ENCODE results near the gene BMI1. TPM values are rescaled to one million over a fixed set of nuclear protein-coding genes. Genes with fewer than 3 reads are reported as not detected.

BMI1 gene
- total RNA-seq, 4 donors from 2014 or later: 24.4 to 55.3 (median 38.5) TPM

DNA sequence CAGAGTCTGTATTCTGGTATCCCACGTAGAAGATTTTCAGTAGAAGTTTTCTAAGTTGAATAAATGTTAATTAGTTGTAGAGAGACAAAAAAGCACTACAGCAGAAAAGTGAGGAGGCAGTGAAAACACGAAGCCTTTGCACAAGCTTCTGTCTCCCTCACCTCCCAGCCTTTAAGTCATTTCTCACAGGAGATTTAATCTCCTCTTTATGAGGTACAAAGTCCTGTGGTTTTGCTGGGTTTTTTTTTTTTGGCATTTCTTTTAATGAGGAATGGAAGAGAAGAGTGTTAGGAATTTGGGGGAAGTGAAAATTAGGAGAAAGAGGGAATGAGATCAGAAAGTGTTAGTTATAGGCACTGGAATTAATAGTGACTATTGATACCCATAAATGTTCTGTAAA is 45.9 kb downstream of the BMI1 start:
- H3K27ac ChIP-seq: no peak overlapping the region
- no peak for DNase-seq (ENCODE audit: low spot score in 2 of 2)
- H3K4me3 ChIP-seq: no peak overlapping the region
- H3K9me3 ChIP-seq: no peaks in the 10 kb centered on the region
- H3K27me3 ChIP-seq: peaks cover 10% of the 10 kb centered on the region
- H3K36me3 ChIP-seq: no peaks in the 10 kb centered on the region
- WGBS: 73% methylated on average over 2 of the region's 2 CpGs
- TF ChIP-seq POLR2A (IDR thresholded peaks at IDR 0.05) (no peak), POLR2AphosphoS5 (IDR thresholded peaks at IDR 0.05) (no peak), EP300 (IDR thresholded peaks at IDR 0.05) (no peak)
- TF ChIP-seq, protein P1, sequence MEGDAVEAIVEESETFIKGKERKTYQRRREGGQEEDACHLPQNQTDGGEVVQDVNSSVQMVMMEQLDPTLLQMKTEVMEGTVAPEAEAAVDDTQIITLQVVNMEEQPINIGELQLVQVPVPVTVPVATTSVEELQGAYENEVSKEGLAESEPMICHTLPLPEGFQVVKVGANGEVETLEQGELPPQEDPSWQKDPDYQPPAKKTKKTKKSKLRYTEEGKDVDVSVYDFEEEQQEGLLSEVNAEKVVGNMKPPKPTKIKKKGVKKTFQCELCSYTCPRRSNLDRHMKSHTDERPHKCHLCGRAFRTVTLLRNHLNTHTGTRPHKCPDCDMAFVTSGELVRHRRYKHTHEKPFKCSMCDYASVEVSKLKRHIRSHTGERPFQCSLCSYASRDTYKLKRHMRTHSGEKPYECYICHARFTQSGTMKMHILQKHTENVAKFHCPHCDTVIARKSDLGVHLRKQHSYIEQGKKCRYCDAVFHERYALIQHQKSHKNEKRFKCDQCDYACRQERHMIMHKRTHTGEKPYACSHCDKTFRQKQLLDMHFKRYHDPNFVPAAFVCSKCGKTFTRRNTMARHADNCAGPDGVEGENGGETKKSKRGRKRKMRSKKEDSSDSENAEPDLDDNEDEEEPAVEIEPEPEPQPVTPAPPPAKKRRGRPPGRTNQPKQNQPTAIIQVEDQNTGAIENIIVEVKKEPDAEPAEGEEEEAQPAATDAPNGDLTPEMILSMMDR (IDR thresholded peaks at IDR 0.05): no peak
- H3K4me1 ChIP-seq: no peaks in the 10 kb centered on the region

DNA sequence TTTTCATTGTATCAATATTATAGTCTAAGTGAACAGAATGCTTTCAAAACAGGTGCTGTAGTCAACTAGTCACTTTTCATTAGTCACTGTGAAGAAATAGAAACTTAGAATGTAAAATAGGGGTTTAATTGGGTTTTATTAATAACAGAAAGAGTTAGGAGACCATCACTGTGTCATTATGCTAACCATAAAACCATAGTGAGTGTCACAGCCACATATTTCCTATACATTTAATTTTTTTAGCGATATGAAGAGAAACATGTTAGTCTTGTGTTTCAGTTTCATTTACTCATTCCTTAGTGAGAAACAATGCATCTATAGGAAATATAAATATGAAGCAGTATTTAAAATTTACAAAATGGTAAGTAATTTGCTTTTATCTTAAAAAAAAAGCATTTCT is 46.6 kb downstream of the BMI1 start:
- Histone ChIP-seq H3K4me3 (no peak overlapping the region), H3K9me3 (no peaks in the 10 kb centered on the region), H3K27me3 (peaks cover 10% of the 10 kb centered on the region), H3K27ac (no peak overlapping the region), H3K36me3 (no peaks in the 10 kb centered on the region), H3K4me1 (no peaks in the 10 kb centered on the region)
- TF ChIP-seq EP300 (IDR thresholded peaks at IDR 0.05) (no peak), POLR2A (IDR thresholded peaks at IDR 0.05) (no peak), POLR2AphosphoS5 (IDR thresholded peaks at IDR 0.05) (no peak)
- TF ChIP-seq, protein P1 (IDR thresholded peaks at IDR 0.05): no peak
- WGBS: 96% methylated on average over 1 of the region's 1 CpG
- DNase-seq (ENCODE audit: low spot score in 2 of 2): no peak

DNA sequence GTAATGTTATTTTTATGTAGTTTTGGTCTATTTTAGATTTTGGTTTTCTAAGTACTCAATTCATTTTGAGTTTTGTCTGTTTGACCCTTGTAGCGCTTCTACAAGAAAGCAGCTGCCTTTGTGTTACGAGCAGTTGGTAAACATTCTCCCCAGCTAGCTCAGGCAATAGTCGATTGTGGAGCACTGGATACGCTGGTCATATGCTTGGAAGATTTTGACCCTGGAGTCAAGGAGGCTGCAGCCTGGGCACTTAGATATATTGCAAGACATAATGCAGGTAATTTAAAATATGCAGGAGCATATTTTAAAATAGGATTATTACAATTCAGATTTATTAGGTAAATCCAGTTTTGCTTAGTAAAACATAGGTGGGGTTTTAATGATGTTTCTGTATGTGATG is 47.5 kb downstream of the BMI1 start:
- H3K4me1 ChIP-seq: no peaks in the 10 kb centered on the region
- H3K9me3 ChIP-seq: no peaks in the 10 kb centered on the region
- no peak for DNase-seq (ENCODE audit: low spot score in 2 of 2)
- whole genome bisulfite sequencing: 85% methylated on average over 4 of the region's 4 CpGs
- no peak overlapping the region for H3K27ac ChIP-seq
- H3K27me3 ChIP-seq: peaks cover 10% of the 10 kb centered on the region
- no peaks in the 10 kb centered on the region for H3K36me3 ChIP-seq
- no peak overlapping the region for H3K4me3 ChIP-seq
- TF ChIP-seq POLR2A (IDR thresholded peaks at IDR 0.05) (no peak), EP300 (IDR thresholded peaks at IDR 0.05) (no peak), POLR2AphosphoS5 (IDR thresholded peaks at IDR 0.05) (no peak)
- TF ChIP-seq, protein P1 (IDR thresholded peaks at IDR 0.05): no peak

DNA sequence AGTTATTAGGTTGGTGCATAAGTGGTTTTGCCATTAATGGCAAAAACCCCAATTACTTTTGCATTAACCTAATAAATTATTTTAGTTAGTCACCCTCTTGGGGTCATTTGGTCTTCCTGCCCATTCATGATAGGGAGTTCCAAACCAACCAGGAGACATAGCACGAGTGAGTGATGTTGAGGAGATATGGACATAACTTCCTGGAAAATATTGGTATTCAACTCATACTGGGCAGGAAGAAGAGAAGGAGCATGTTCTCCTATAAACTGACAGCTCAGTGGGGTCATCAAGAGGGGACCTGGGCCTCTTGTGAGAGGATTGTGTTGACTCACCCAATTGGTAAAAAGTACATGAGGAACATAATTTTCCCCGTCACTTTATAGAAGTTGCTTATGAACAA is 48.1 kb downstream of the BMI1 start:
- WGBS: 48% methylated on average over 2 of the region's 2 CpGs
- TF ChIP-seq POLR2AphosphoS5 (IDR thresholded peaks at IDR 0.05) (no peak), EP300 (IDR thresholded peaks at IDR 0.05) (no peak), POLR2A (IDR thresholded peaks at IDR 0.05) (no peak)
- TF ChIP-seq, protein P1 (IDR thresholded peaks at IDR 0.05): no peak
- Histone ChIP-seq H3K27ac (no peak overlapping the region), H3K36me3 (no peaks in the 10 kb centered on the region), H3K27me3 (peaks cover 10% of the 10 kb centered on the region), H3K4me1 (no peaks in the 10 kb centered on the region), H3K4me3 (no peak overlapping the region), H3K9me3 (no peaks in the 10 kb centered on the region)
- no peak for DNase-seq (ENCODE audit: low spot score in 2 of 2)

DNA sequence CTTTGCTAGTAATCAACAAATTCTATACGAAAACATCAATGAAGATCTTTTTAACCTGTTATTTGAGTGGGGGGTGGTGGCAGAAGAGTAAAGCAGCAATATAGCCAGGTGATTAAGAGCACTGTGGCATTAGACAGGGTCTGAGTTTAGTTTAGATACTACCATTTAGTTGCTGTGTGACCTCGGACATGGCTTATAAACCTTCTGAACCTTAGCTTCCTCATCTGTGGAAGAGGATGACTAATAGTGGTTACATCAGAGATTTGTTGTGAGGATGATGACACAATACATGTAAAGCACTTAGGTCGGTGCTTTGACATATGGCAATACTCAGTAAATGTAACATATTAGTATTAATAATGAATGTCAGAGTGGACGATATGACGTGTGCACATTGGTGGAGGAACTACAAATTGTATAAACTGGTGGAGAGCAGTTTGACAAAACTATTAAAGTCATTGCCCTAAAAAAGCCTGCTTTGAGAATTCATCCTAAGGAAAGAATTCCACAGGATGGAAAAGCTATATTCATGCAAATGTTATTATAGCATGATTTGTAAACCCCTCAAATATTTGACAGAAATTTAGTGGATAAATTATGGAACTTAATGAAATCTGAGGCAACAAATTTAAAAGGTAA is 48.7 kb downstream of the BMI1 start:
- Histone ChIP-seq H3K27me3 (peaks cover 10% of the 10 kb centered on the region), H3K4me3 (no peak overlapping the region), H3K9me3 (no peaks in the 10 kb centered on the region), H3K27ac (no peak overlapping the region), H3K36me3 (no peaks in the 10 kb centered on the region), H3K4me1 (no peaks in the 10 kb centered on the region)
- DNase-seq (ENCODE audit: low spot score in 2 of 2): no peak
- TF ChIP-seq POLR2AphosphoS5 (IDR thresholded peaks at IDR 0.05): no peak
- no peak for TF ChIP-seq POLR2A (IDR thresholded peaks at IDR 0.05)
- TF ChIP-seq EP300 (IDR thresholded peaks at IDR 0.05): no peak
- TF ChIP-seq, protein P1 (IDR thresholded peaks at IDR 0.05): no peak
- 85% methylated on average over 5 of the region's 5 CpGs for WGBS

Measured in suprapubic skin (tissue), 4 donors.